NB4 (cell line): ENCODE results near the gene NBEAL2.

Experiments used
- POLR2A ChIP-seq: IDR thresholded peaks from 2 replicates; pipeline ENCODE4 v1.6.1; 2011; ENCODE audit warnings: mild to moderate bottlenecking; ENCODE audit not compliant: insufficient read length; ENCODE audit errors: extremely low read depth
- TF ChIP-seq, protein P1 (sequence below): IDR thresholded peaks from one replicate; pipeline ENCODE4 v1.5.1; 2012; ENCODE audit warnings: low read depth, low read length

- TF ChIP-seq POLR2A, result no peak
- TF ChIP-seq, protein P1, sequence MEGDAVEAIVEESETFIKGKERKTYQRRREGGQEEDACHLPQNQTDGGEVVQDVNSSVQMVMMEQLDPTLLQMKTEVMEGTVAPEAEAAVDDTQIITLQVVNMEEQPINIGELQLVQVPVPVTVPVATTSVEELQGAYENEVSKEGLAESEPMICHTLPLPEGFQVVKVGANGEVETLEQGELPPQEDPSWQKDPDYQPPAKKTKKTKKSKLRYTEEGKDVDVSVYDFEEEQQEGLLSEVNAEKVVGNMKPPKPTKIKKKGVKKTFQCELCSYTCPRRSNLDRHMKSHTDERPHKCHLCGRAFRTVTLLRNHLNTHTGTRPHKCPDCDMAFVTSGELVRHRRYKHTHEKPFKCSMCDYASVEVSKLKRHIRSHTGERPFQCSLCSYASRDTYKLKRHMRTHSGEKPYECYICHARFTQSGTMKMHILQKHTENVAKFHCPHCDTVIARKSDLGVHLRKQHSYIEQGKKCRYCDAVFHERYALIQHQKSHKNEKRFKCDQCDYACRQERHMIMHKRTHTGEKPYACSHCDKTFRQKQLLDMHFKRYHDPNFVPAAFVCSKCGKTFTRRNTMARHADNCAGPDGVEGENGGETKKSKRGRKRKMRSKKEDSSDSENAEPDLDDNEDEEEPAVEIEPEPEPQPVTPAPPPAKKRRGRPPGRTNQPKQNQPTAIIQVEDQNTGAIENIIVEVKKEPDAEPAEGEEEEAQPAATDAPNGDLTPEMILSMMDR, result no peak
These were observed 10.6 kb upstream of the NBEAL2 start for GRCh38 chr3:46968783-46969428.
